SJSA1 (cell line): ENCODE results near the gene RND1. TPM values are rescaled to one million over a fixed set of nuclear protein-coding genes. Genes with fewer than 3 reads are reported as not detected.
A peak's percentile ranks its signal among the peaks of the same experiment; 100 is the strongest.
"Not testable (repeated sequence)": the region's sequence is repeated elsewhere in the genome, so short reads cannot be mapped to it uniquely, and the experiment has no call there.

Source experiments
- DNase-seq, 2 experiments: peaks; one replicate each; pipeline ENCODE4 v3.0.0-alpha.2; 2015 to 2020; ENCODE audit warnings: low spot score in 2 of 2, low read depth in 1 of 2
- H3K27ac ChIP-seq: fragments of 250-450 bp; sonication (Bioruptor Pico); 2 replicates; pipeline ENCODE4 v1.5.1; 2020; ENCODE audit warnings: mild to moderate bottlenecking, moderate library complexity
- H3K27me3 ChIP-seq: fragments of 250-450 bp; sonication (Bioruptor Pico); replicated peaks from 2 replicates; pipeline ENCODE4 v1.5.1; 2020; ENCODE audit warnings: mild to moderate bottlenecking, moderate library complexity
- H3K36me3 ChIP-seq: fragments of 250-450 bp; sonication (Bioruptor Pico); 2 replicates; pipeline ENCODE4 v1.5.1; 2020; ENCODE audit warnings: mild to moderate bottlenecking
- H3K4me1 ChIP-seq: fragments of 250-450 bp; sonication (Bioruptor Pico); replicated peaks from 2 replicates; pipeline ENCODE4 v1.6.1; 2021; ENCODE audit warnings: mild to moderate bottlenecking
- H3K4me3 ChIP-seq: fragments of 250-450 bp; sonication (Bioruptor Pico); 2 replicates; pipeline ENCODE4 v1.5.1; 2020; ENCODE audit warnings: mild to moderate bottlenecking
- H3K9me3 ChIP-seq: fragments of 250-450 bp; sonication (Bioruptor Pico); replicated peaks from 2 replicates; pipeline ENCODE4 v1.5.1; 2020; ENCODE audit warnings: mild to moderate bottlenecking
- total RNA-seq: library from RNA; depleted of rRNA; stranded (reverse); fragments of >200 nt; shearing (Covaris generic); gene quantifications from 2 replicates; pipeline ENCODE4 v1.2.3, GENCODE V29; 2014

The RND1 gene
- total RNA-seq, 1 experiment from 2014 or later, result not detected

- no peaks in the 10 kb centered on the region for H3K27me3 ChIP-seq
- H3K36me3 ChIP-seq, result no peaks in the 10 kb centered on the region
- no peaks in the 10 kb centered on the region for H3K9me3 ChIP-seq
- peak; percentile 54 to 55 for DNase-seq
- H3K4me1 ChIP-seq, result peaks cover 23% of the 10 kb centered on the region
- peak overlapping the region; percentile 6; the same call in 1 of the 2 replicates for H3K4me3 ChIP-seq
- peak overlapping the region; percentile 32; the same call in 1 of the 2 replicates for H3K27ac ChIP-seq
Measured at GRCh38 chr12:48882315-48882687, 16.6 kb upstream of the RND1 start.

- H3K9me3 ChIP-seq, result no peaks in the 10 kb centered on the region
- no peaks in the 10 kb centered on the region for H3K27me3 ChIP-seq
- peak overlapping the region; percentile 6; the same call in 1 of the 2 replicates for H3K4me3 ChIP-seq
- H3K4me1 ChIP-seq, result peaks cover 23% of the 10 kb centered on the region
- H3K27ac ChIP-seq, result peak overlapping the region; percentile 24; the same call in 1 of the 2 replicates
- peak in 1 of 2 experiments; percentile 21 for DNase-seq
- no peaks in the 10 kb centered on the region for H3K36me3 ChIP-seq
Measured at GRCh38 chr12:48881686-48882314, 16.1 kb upstream of the RND1 start.

GRCh38 chr12:48880647-48881046, 15.0 kb upstream of the RND1 start:
- Histone ChIP-seq H3K27me3 (no peaks in the 10 kb centered on the region), H3K36me3 (no peaks in the 10 kb centered on the region), H3K4me3 (no peak overlapping the region), H3K27ac (no peak overlapping the region), H3K9me3 (no peaks in the 10 kb centered on the region), H3K4me1 (peaks cover 23% of the 10 kb centered on the region)
- DNase-seq, result no peak

- no peaks in the 10 kb centered on the region for H3K27me3 ChIP-seq
- H3K27ac ChIP-seq, result no peak overlapping the region
- H3K4me1 ChIP-seq, result peaks cover 18% of the 10 kb centered on the region
- H3K4me3 ChIP-seq, result no peak overlapping the region
- no peaks in the 10 kb centered on the region for H3K36me3 ChIP-seq
- no peaks in the 10 kb centered on the region for H3K9me3 ChIP-seq
- no peak for DNase-seq
Measured at GRCh38 chr12:48878548-48878947, 12.9 kb upstream of the RND1 start.

GRCh38 chr12:48875944-48876515, 10.4 kb upstream of the RND1 start:
- no peak for DNase-seq

GRCh38 chr12:48873534-48873933, 7.9 kb upstream of the RND1 start:
- not testable (repeated sequence) for H3K4me1 ChIP-seq, DNase-seq, H3K27ac ChIP-seq

More at GRCh38 chr12:48875944-48876515, 10.4 kb upstream of the RND1 start:
- H3K36me3 ChIP-seq, result no peaks in the 10 kb centered on the region
- no peaks in the 10 kb centered on the region for H3K27me3 ChIP-seq
- H3K9me3 ChIP-seq, result no peaks in the 10 kb centered on the region
- H3K4me1 ChIP-seq, result no peaks in the 10 kb centered on the region; the same call in 1 of the 2 replicates
- no peak overlapping the region for H3K27ac ChIP-seq
- H3K4me3 ChIP-seq, result no peak overlapping the region

GRCh38 chr12:48873096-48873495, 7.4 kb upstream of the RND1 start:
- no peaks in the 10 kb centered on the region for H3K36me3 ChIP-seq
- no peak overlapping the region for H3K4me3 ChIP-seq
- no peak for DNase-seq
- H3K27ac ChIP-seq, result no peak overlapping the region
- no peaks in the 10 kb centered on the region for H3K9me3 ChIP-seq
- H3K4me1 ChIP-seq, result no peaks in the 10 kb centered on the region
- no peaks in the 10 kb centered on the region for H3K27me3 ChIP-seq

More at GRCh38 chr12:48873534-48873933, 7.9 kb upstream of the RND1 start:
- H3K27me3 ChIP-seq, H3K36me3 ChIP-seq, H3K4me3 ChIP-seq, H3K9me3 ChIP-seq: not testable (repeated sequence)

- Histone ChIP-seq H3K9me3 (no peaks in the 10 kb centered on the region), H3K27ac (no peak overlapping the region), H3K36me3 (no peaks in the 10 kb centered on the region), H3K4me1 (peaks cover 6% of the 10 kb centered on the region), H3K4me3 (no peak overlapping the region), H3K27me3 (peaks cover 9% of the 10 kb centered on the region)
- DNase-seq, result no peak
Measured at GRCh38 chr12:48869191-48869590, 3.5 kb upstream of the RND1 start.

GRCh38 chr12:48868451-48868850, 2.8 kb upstream of the RND1 start:
- no peaks in the 10 kb centered on the region for H3K9me3 ChIP-seq
- peaks cover 14% of the 10 kb centered on the region for H3K27me3 ChIP-seq
- no peaks in the 10 kb centered on the region for H3K36me3 ChIP-seq
- no peak overlapping the region for H3K4me3 ChIP-seq
- no peak for DNase-seq
- H3K27ac ChIP-seq, result no peak overlapping the region
- H3K4me1 ChIP-seq, result peaks cover 6% of the 10 kb centered on the region

GRCh38 chr12:48866052-48866711, 512 bp upstream of the RND1 start:
- Histone ChIP-seq H3K27ac (no peak overlapping the region), H3K27me3 (peaks cover 14% of the 10 kb centered on the region), H3K4me3 (peak overlapping the region; percentile 39), H3K9me3 (no peaks in the 10 kb centered on the region), H3K36me3 (no peaks in the 10 kb centered on the region), H3K4me1 (peaks cover 6% of the 10 kb centered on the region)
- DNase-seq, result no peak

- Histone ChIP-seq H3K9me3 (no peaks in the 10 kb centered on the region), H3K27ac (no peak overlapping the region), H3K36me3 (no peaks in the 10 kb centered on the region), H3K4me3 (no peak overlapping the region), H3K27me3 (peaks cover 14% of the 10 kb centered on the region), H3K4me1 (peaks cover 6% of the 10 kb centered on the region)
- no peak for DNase-seq
Measured at GRCh38 chr12:48863291-48863690, 2.4 kb downstream of the RND1 start.

GRCh38 chr12:48862760-48863159, 2.9 kb downstream of the RND1 start:
- no peak overlapping the region for H3K27ac ChIP-seq
- peaks cover 14% of the 10 kb centered on the region for H3K27me3 ChIP-seq
- no peak overlapping the region for H3K4me3 ChIP-seq
- peaks cover 6% of the 10 kb centered on the region for H3K4me1 ChIP-seq
- no peaks in the 10 kb centered on the region for H3K36me3 ChIP-seq
- no peak for DNase-seq
- no peaks in the 10 kb centered on the region for H3K9me3 ChIP-seq

- Histone ChIP-seq H3K4me1 (peaks cover 6% of the 10 kb centered on the region), H3K4me3 (no peak overlapping the region), H3K27me3 (peaks cover 14% of the 10 kb centered on the region), H3K9me3 (no peaks in the 10 kb centered on the region), H3K36me3 (no peaks in the 10 kb centered on the region), H3K27ac (no peak overlapping the region)
- no peak for DNase-seq
Measured at GRCh38 chr12:48861111-48861510, 4.6 kb downstream of the RND1 start.

- not testable (repeated sequence) for H3K36me3 ChIP-seq, H3K27ac ChIP-seq, DNase-seq, H3K4me3 ChIP-seq, H3K4me1 ChIP-seq, H3K9me3 ChIP-seq
- peaks cover 11% of the 10 kb centered on the region for H3K27me3 ChIP-seq
Measured at GRCh38 chr12:48860236-48860635, 5.4 kb downstream of the RND1 start.
